GM20000 (cell line): ENCODE results near the gene NSMCE1.
"Not testable (repeated sequence)": the region's sequence is repeated elsewhere in the genome, so short reads cannot be mapped to it uniquely, and the experiment has no call there.

ENCODE experiments used
- DNase-seq: peaks from one replicate; pipeline ENCODE4 v3.0.0; 2012; ENCODE audit warnings: low spot score
- TF ChIP-seq, protein P1 (sequence below): IDR thresholded peaks from 2 replicates; pipeline ENCODE4 v1.5.1; 2012; ENCODE audit warnings: mild to moderate bottlenecking, control low read depth; ENCODE audit errors: extremely low read depth, missing control alignments

Gene NSMCE1

DNA sequence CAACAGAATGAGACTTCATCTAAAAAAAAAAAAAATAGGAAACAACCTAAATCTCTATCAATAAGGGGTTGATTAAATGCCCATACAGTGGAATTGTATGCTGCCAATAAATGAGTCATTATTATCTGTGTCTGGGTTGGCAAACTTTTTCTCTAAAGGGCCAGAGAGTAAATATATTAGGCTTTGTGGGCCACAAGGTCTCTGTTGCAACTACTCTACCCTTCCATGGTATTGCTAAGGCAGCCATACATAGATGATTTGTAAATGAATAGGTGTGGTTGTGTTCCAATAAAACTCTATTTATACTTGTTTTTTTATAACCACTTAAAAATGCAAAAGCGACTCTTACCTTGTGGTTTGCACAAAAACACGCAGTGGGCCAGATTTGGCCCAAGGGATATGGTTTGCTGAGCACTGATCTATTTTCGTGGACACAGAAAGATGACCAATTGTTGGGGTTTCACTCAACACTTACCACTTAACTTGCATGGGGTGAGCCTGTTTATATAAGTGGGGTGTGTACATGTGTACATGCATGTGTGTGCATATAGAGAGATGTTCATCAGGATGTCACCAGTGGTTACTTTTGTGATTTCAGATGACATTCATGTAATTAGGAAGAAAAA, 32.8 kb upstream of the NSMCE1 start:
- no peak for DNase-seq

DNA sequence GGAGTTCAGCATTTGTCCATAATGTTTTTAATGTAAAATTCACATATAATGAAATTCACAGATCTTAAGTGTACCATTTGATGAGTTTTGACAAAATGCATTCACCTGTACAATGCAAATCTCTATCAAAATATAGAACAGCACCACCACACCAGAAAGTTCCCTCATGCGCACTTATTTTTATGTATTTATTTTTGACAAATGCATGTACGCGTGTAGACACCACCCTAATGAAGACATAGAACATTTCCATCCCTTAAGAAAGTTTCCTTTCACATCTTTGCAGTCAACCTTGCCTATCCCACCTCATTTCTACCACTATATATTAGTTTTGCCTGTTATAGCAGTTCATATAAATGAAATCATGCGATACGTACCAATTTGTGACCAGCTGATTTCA, 29.6 kb upstream of the NSMCE1 start:
- TF ChIP-seq, protein P1, sequence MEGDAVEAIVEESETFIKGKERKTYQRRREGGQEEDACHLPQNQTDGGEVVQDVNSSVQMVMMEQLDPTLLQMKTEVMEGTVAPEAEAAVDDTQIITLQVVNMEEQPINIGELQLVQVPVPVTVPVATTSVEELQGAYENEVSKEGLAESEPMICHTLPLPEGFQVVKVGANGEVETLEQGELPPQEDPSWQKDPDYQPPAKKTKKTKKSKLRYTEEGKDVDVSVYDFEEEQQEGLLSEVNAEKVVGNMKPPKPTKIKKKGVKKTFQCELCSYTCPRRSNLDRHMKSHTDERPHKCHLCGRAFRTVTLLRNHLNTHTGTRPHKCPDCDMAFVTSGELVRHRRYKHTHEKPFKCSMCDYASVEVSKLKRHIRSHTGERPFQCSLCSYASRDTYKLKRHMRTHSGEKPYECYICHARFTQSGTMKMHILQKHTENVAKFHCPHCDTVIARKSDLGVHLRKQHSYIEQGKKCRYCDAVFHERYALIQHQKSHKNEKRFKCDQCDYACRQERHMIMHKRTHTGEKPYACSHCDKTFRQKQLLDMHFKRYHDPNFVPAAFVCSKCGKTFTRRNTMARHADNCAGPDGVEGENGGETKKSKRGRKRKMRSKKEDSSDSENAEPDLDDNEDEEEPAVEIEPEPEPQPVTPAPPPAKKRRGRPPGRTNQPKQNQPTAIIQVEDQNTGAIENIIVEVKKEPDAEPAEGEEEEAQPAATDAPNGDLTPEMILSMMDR = no peak
- no peak for DNase-seq

More for the DNA sequence above, 32.8 kb upstream of the NSMCE1 start:
- TF ChIP-seq, protein P1 = no peak

DNA sequence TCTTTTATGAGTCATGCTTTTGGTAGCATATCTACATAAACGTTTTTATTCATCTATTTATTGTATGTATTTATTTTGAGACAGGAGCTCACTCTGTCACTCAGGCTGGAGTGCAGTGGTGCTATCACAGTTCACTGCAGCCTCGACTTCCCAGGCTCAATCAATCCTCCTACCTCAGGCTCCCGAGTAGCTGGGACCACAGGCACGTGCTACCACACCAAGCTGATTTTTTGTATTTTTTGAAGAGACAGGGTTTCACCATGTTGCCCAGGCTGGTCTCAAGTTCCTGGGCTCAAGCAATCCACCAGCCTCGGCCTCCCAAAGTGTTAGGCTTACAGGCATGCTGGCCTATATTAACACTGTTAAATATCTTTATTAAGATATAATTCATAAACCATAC, 24.8 kb upstream of the NSMCE1 start:
- no peak for DNase-seq
- TF ChIP-seq, protein P1 = no peak

DNA sequence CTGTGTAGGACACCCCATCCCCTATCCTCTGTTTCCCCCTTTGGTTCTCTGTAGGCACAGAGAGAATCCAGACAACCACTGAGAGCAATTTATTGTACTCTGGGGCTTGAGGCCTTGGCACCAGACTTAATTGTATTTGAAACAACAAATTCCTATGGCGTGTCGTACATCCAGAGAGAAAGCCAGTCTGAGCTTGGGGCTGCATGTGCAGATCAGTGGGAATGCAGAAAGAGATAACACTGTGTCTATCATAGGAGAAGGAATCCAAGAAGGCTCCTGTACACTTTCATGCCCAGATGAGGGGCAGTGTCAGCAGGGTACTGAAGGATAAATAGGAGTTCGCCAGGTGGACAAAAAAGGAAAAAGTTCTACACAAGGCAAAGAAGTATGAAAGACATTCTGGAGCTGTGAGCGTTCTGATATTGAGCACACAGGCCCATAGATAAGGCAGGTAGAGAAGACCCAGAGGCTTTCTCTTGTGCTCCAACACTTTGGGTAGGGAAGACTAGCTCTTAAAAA, 23.2 kb upstream of the NSMCE1 start:
- TF ChIP-seq, protein P1 = no peak
- no peak for DNase-seq

DNA sequence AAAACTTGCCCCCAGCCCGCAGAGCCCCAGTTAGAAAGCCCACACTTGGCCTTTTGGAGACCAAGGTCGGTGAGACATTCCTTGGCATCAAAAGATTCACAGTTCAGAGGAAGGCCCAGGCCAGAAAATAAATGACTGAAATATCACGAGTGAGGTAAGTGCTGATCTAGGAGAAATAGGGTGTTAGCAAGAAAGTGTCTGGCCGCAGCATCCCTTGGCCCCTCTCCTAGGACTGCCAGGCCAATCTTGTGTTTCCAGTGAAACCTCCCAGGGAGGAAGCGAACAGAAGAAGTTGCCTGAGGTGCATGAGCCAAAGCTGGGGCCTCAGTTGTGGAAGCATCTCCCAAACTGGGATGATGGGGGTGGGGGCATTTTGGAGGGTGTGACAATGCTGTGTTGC, 22.5 kb upstream of the NSMCE1 start:
- no peak for DNase-seq
- TF ChIP-seq, protein P1 = no peak

DNA sequence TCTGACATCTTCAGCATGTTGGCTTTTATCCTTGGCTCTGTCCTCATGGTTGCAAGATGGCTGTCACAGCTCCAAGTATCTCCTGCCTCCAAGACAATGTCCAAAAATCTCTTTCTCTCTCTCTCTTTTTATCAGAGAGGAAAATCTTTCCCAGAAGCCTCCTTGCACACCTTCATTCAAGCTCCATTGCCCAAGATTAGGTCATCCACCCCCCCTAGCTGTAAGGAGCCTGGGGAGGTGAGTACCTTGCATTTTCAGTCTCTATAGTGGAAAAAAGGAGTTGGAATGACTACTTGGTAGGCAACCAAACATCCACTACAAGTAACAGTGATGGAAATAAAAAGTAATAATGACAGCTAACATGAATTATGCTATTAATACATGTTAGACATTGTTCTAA, 22.0 kb upstream of the NSMCE1 start:
- TF ChIP-seq, protein P1 = no peak
- DNase-seq = no peak

DNA sequence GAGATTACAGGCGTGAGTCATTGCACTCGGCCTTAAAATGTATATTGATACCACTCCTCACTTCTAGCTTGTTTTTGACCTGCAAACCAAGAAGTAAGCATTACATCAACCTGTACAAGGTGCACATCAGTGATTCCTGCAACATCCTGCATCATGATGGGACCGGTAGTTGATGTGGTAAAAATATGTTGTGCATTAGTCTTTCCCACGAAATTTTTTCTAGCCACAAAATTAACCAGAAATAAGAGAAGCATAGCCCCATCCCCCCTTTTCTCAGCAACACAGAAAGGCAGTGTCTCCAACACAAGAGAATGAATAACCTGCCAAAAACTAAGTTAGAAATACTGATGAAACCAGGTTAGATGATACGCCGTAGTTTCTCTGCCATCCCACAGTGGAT, 21.1 kb upstream of the NSMCE1 start:
- no peak for DNase-seq
- TF ChIP-seq, protein P1 = no peak

DNA sequence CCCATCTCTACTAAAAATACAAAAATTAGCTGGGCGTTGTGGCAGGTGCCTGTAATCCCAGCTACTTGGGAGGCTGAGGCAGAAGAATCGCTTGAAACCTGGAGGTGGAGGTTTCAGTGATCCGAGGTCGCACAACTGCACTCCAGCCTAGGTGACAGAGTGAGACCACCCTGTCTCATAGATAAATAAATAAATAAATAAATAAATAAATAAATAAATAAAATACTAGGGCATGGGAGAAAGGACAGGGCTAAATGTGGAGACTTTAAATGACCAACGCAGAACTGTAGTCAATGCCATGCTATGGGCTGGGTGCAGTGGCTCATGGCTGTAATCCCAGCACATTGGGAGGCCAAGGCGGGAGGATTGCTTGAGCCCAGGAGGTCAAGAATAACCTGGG, 19.7 kb upstream of the NSMCE1 start:
- not testable (repeated sequence) for DNase-seq
